ENCODE data around the gene PHOX2B. TPM values are rescaled to one million over a fixed set of nuclear protein-coding genes. Genes with fewer than 3 reads are reported as not detected.

The PHOX2B gene
- polyA plus RNA-seq, 2 of the 4 experiments (the other 2 are of a cell fraction): not detected

- DNase-seq (ENCODE audit: low read depth in 1 of 2, low spot score in 1 of 2): no peak
- H3K27ac ChIP-seq: no peak overlapping the region
- no peak for FAIRE-seq
Measured at GRCh38 chr4:41719417-41719816, 29.1 kb downstream of the PHOX2B start.

DNA sequence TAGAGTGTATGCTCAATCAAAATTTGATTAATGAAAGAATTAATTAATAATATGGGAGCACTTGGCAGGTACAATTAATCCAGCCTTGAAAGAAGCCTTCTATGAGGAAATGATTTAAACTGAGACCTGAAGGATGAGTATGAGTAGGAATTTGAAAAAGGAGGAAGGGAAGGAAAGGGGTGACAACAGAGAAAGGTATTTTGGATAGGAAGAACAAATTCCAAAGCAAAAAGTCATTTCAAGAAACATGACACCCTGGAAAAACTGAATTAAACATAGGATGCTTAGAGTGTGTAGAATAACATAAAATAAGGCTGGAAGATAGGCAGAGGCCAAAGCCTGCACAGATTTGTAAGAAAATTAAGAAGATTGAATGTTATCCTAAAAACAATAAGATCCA, 29.6 kb downstream of the PHOX2B start:
- POLR2A ChIA-PET: no interaction called here
- FAIRE-seq (no peak), ATAC-seq (no peak), DNase-seq (ENCODE audit: low read depth in 1 of 2, low spot score in 1 of 2) (no peak)
- Histone ChIP-seq H3K4me1 (peaks cover 4% of the 10 kb centered on the region; the same call in 1 of the 3 replicates), H3K4me3 (no peak overlapping the region), H3K27ac (no peak overlapping the region), H3K4me2 (no peak overlapping the region; the same call in 2 of the 3 replicates), H3K9me3 (no peaks in the 10 kb centered on the region)
- TF ChIP-seq MAZ (IDR thresholded peaks at IDR 0.05; ENCODE audit: borderline replicate concordance, low read depth, low read length): no peak
- no peak for TF ChIP-seq ZC3H11A (IDR thresholded peaks at IDR 0.05)
- no peak for TF ChIP-seq HEYL (CRISPR knock-in tag; IDR thresholded peaks at IDR 0.05)
- TF ChIP-seq SREBF2 (IDR thresholded peaks at IDR 0.05): no peak
- TF ChIP-seq JUN (IDR thresholded peaks at IDR 0.05): no peak
- no peak for TF ChIP-seq HES2 (IDR thresholded peaks at IDR 0.05)
- TF ChIP-seq BCL3 (IDR thresholded peaks at IDR 0.05): no peak
- no peak for TF ChIP-seq BHLHE40 (IDR thresholded peaks at IDR 0.05; ENCODE audit: low read depth, low read length)
- TF ChIP-seq EHF (CRISPR knock-in tag; IDR thresholded peaks at IDR 0.05): no peak
- TF ChIP-seq HMGXB4 (CRISPR knock-in tag; IDR thresholded peaks at IDR 0.05; ENCODE audit: borderline replicate concordance): no peak
- no peak for TF ChIP-seq HOXA7 (CRISPR knock-in tag; IDR thresholded peaks at IDR 0.05)
- no peak for TF ChIP-seq HDAC2 (IDR thresholded peaks at IDR 0.05)
- TF ChIP-seq ZNF302 (CRISPR knock-in tag; IDR thresholded peaks at IDR 0.05): no peak
- TF ChIP-seq, protein P1, sequence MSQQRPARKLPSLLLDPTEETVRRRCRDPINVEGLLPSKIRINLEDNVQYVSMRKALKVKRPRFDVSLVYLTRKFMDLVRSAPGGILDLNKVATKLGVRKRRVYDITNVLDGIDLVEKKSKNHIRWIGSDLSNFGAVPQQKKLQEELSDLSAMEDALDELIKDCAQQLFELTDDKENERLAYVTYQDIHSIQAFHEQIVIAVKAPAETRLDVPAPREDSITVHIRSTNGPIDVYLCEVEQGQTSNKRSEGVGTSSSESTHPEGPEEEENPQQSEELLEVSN (IDR thresholded peaks at IDR 0.05; ENCODE audit: borderline replicate concordance, low read depth): no peak
- TF ChIP-seq, protein P2, sequence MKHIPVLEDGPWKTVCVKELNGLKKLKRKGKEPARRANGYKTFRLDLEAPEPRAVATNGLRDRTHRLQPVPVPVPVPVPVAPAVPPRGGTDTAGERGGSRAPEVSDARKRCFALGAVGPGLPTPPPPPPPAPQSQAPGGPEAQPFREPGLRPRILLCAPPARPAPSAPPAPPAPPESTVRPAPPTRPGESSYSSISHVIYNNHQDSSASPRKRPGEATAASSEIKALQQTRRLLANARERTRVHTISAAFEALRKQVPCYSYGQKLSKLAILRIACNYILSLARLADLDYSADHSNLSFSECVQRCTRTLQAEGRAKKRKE (CRISPR knock-in tag; IDR thresholded peaks at IDR 0.05; ENCODE audit: low read depth): no peak
- no peak for TF ChIP-seq MYC (IDR thresholded peaks at IDR 0.05; ENCODE audit: borderline replicate concordance, low read length)
- CTCF ChIA-PET: interaction anchor here (1.5 kb wide), 1 partner anchor 10 kb away, joined by 4 read pairs; no protein-coding TSS in a partner anchor

More at GRCh38 chr4:41719417-41719816, 29.1 kb downstream of the PHOX2B start:
- no peak overlapping the region for H3K4me3 ChIP-seq
- peaks cover 4% of the 10 kb centered on the region; the same call in 1 of the 3 replicates for H3K4me1 ChIP-seq
- no peak overlapping the region for H3K4me2 ChIP-seq
- 43% methylated on average over 2 of the region's 2 CpGs for WGBS (ENCODE audit: missing lambda C conversion rate)
- no peak for ATAC-seq
- ChIA-PET POLR2A (no interaction called here), CTCF (interaction anchor here (0.8 kb wide), 1 partner anchor 164 kb away, joined by 4 read pairs; no protein-coding TSS in a partner anchor)
- no peaks in the 10 kb centered on the region for H3K9me3 ChIP-seq
- TF ChIP-seq GATA3 (IDR thresholded peaks at IDR 0.05; ENCODE audit: borderline replicate concordance): no peak
- no peak for TF ChIP-seq HOXB5 (CRISPR knock-in tag; IDR thresholded peaks at IDR 0.05)
- TF ChIP-seq TFCP2L1 (CRISPR knock-in tag; IDR thresholded peaks at IDR 0.05): no peak
- TF ChIP-seq NR3C1 (IDR thresholded peaks at IDR 0.05): no peak
- TF ChIP-seq HEYL (CRISPR knock-in tag; IDR thresholded peaks at IDR 0.05): no peak
- TF ChIP-seq, protein P3, sequence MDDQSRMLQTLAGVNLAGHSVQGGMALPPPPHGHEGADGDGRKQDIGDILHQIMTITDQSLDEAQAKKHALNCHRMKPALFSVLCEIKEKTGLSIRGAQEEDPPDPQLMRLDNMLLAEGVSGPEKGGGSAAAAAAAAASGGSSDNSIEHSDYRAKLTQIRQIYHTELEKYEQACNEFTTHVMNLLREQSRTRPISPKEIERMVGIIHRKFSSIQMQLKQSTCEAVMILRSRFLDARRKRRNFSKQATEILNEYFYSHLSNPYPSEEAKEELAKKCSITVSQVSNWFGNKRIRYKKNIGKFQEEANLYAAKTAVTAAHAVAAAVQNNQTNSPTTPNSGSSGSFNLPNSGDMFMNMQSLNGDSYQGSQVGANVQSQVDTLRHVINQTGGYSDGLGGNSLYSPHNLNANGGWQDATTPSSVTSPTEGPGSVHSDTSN (IDR thresholded peaks at IDR 0.05): no peak

Data from A549 (cell line).